GM18511 (cell line): ENCODE measurements around the gene NUFIP1.

ENCODE experiments used
- ATAC-seq: cut with Tn5 transposase; IDR thresholded peaks from one replicate; pipeline ENCODE4 v1.9.1; 2021; ENCODE audit warnings: mild to moderate bottlenecking, moderate library complexity; ENCODE audit not compliant: unreplicated experiment

NUFIP1 gene

GRCh38 chr13:44894001-44894770 lies 95.1 kb downstream of the NUFIP1 start:
- no peak for ATAC-seq
